Mesodermal cell (in vitro differentiated cells): Measurements from ENCODE around the gene TANC1. TPM values are rescaled to one million over a fixed set of nuclear protein-coding genes. Genes with fewer than 3 reads are reported as not detected.
A peak's percentile ranks its signal among the peaks of the same experiment; 100 is the strongest.

Source experiments
- H3K27ac ChIP-seq: 2 replicates; pipeline ENCODE4 v1.7.0; 2013; ENCODE audit warnings: mild to moderate bottlenecking, low read depth, low read length, moderate library complexity; ENCODE audit not compliant: severe bottlenecking
- H3K36me3 ChIP-seq: 2 replicates; pipeline ENCODE4 v1.7.1; 2013; ENCODE audit warnings: mild to moderate bottlenecking, low read length, moderate library complexity; ENCODE audit not compliant: control insufficient read depth, insufficient read depth
- H3K4me1 ChIP-seq: one replicate; pipeline ENCODE4 v1.7.1; 2013; ENCODE audit warnings: mild to moderate bottlenecking, low read length; ENCODE audit not compliant: insufficient read depth, control insufficient read depth, poor library complexity, severe bottlenecking
- H3K4me3 ChIP-seq: 2 replicates; pipeline ENCODE4 v1.7.0; 2013; ENCODE audit warnings: low read length, control low read depth, mild to moderate bottlenecking; ENCODE audit not compliant: insufficient read depth, poor library complexity, severe bottlenecking; ENCODE audit errors: extremely low read depth
- H3K9me3 ChIP-seq: 2 replicates; pipeline ENCODE4 v1.7.1; 2013; ENCODE audit warnings: mild to moderate bottlenecking, low read length, moderate library complexity; ENCODE audit not compliant: control insufficient read depth
- WGBS, 2 experiments: methylation state at CpG; one replicate each; pipeline ENCODE4 v1.1.5; 2013; ENCODE audit warnings: missing lambda C conversion rate in 2 of 2; ENCODE audit not compliant: insufficient coverage in 2 of 2; 5-methylcytosine and 5-hydroxymethylcytosine counted together
- polyA plus RNA-seq, 2 experiments: library from polyadenylated mRNA; stranded (reverse); fragments of 50-300 nt; gene quantifications; one replicate each; pipeline ENCODE4 v1.2.3, GENCODE V29; 2013

TANC1 gene
- polyA plus RNA-seq (2013, experiment 1 of 2) = 29.1 TPM
- 24.1 TPM for polyA plus RNA-seq (2013, experiment 2 of 2)

DNA sequence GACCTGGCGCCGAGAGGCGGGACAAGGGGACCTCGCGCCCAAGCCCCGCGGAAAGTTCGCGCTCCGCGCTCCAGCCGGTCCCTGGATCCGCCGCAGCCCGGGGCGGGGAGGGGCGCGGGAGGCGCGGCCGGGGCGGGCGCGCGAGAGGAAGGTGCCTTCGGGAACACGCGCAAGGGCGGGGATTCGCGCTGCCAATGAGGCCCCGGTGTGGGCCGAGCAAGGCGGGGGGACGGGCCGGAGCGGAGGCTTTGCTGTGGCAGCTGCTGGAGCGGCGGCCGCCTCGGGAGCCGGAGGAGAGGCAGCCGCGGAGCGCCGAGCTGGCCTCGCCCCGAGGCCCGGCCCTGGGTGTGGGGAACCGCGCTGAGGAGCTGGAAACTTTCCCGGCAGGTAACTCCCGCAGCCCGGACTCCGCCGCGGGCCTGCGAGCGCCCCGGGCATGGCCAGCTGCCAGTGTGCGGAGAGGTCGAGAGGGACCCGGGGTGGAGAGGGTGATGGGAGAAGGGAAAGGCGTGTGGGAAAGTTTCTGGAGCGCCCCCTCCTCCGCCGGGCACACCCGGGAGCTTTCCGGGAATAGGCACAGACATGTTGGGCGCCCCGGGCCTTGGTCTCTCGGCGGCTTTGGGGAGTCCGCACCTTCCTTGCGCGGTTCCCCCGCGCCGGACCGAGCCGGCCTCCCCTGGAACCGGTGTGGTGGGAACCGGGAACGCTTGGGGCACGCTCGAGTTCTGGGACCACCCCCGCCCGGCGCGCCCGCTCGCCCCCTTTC lies at the start of gene TANC1:
Gene TANC1, plus strand, starts transcription at position 245 of the 766 bp plus-strand sequence. CDS start 97,271 bp downstream, outside the sequence.
- peak within 1 kb of the TSS; percentile 99 for H3K4me3 ChIP-seq
- peak within 1 kb of the TSS; percentile 97 for H3K27ac ChIP-seq
- H3K4me1 ChIP-seq = peaks cover 42% of the 10 kb centered on the region
- H3K36me3 ChIP-seq = peaks cover 10% of the 10 kb centered on the region
- no peaks in the 10 kb centered on the region for H3K9me3 ChIP-seq
- WGBS, 2 experiments = 0% methylated on average over 69 to 71 of the region's 92 CpGs

DNA sequence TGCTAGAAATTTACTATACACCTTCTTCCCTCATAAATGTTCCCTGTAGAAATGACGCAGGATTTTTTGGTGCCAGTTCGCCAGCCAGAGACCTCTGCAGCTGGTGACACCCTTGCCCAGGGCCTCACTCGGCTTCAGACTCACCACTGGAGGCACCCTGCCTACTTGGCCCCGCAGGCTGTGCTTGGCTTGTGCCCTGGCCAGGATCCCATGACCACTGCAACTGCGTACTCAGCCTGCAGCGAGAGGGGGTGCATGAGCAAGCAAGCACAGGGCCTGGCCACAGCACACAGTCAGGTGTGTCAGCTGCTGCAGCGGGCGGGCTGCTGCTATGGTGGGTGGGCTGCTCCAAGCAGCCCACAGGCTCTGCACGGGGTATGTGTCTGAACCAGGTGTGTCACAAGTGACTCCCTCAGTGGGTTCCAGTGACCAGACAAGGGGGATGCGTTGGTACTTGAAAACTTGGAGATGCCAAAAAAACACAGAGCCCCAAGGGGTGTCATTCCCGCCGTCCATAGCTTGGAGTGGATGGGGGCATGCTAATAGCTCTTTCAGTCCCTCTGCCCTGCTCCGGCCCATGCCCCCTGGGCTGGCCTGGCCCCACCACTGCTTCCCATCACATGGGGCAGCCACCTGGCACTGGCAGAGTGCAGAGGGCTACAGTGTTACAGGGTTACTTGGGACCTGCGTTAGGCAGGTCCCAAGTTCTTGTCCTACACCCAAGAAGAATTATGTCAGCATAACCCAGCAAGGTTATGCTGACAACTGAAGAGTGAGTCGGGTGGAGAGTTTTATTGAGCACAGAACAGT lies 46.6 kb upstream of the TANC1 start:
- no peak overlapping the region for H3K27ac ChIP-seq
- H3K9me3 ChIP-seq = no peaks in the 10 kb centered on the region
- H3K36me3 ChIP-seq = no peaks in the 10 kb centered on the region
- WGBS, 2 experiments = 87 to 91% methylated on average over 13 to 15 of the region's 15 CpGs
- no peak overlapping the region for H3K4me3 ChIP-seq
- H3K4me1 ChIP-seq = peaks cover 15% of the 10 kb centered on the region

GRCh38 chr2:158922601-158923000 lies 45.8 kb upstream of the TANC1 start:
- Histone ChIP-seq H3K4me3 (no peak overlapping the region), H3K36me3 (no peaks in the 10 kb centered on the region), H3K4me1 (peaks cover 15% of the 10 kb centered on the region), H3K27ac (peak overlapping the region; percentile 36), H3K9me3 (no peaks in the 10 kb centered on the region)
- 57 to 71% methylated on average over 1 of the region's 1 CpG for WGBS, 2 experiments

- peak overlapping the region; percentile 36 for H3K27ac ChIP-seq
- H3K9me3 ChIP-seq = no peaks in the 10 kb centered on the region
- H3K4me3 ChIP-seq = no peak overlapping the region
- peaks cover 15% of the 10 kb centered on the region for H3K4me1 ChIP-seq
- 30 to 57% methylated on average over 1 to 2 of the region's 3 CpGs for WGBS, 2 experiments
- H3K36me3 ChIP-seq = no peaks in the 10 kb centered on the region
These were observed 45.3 kb upstream of the TANC1 start for GRCh38 chr2:158923180-158923594.

- no peak overlapping the region for H3K4me3 ChIP-seq
- peaks cover 15% of the 10 kb centered on the region for H3K4me1 ChIP-seq
- H3K9me3 ChIP-seq = no peaks in the 10 kb centered on the region
- H3K27ac ChIP-seq = no peak overlapping the region
- H3K36me3 ChIP-seq = no peaks in the 10 kb centered on the region
- WGBS, 2 experiments = no CpG with 5 or more reads among the region's 1 CpG
These were observed 44.8 kb upstream of the TANC1 start for GRCh38 chr2:158923641-158924040.

GRCh38 chr2:158926478-158926948 lies 41.9 kb upstream of the TANC1 start:
- WGBS, 2 experiments = 57% methylated on average over 1 of the region's 8 CpGs; no CpG with 5 or more reads in 1 of the 2 experiments
- H3K27ac ChIP-seq = no peak overlapping the region
- no peaks in the 10 kb centered on the region for H3K9me3 ChIP-seq
- no peaks in the 10 kb centered on the region for H3K36me3 ChIP-seq
- H3K4me3 ChIP-seq = no peak overlapping the region
- peaks cover 15% of the 10 kb centered on the region for H3K4me1 ChIP-seq

GRCh38 chr2:158928515-158928914 lies 39.9 kb upstream of the TANC1 start:
- no CpG with 5 or more reads among the region's 2 CpGs for WGBS, 2 experiments
- Histone ChIP-seq H3K9me3 (no peaks in the 10 kb centered on the region), H3K36me3 (no peaks in the 10 kb centered on the region), H3K27ac (no peak overlapping the region), H3K4me3 (no peak overlapping the region), H3K4me1 (peaks cover 12% of the 10 kb centered on the region)

DNA sequence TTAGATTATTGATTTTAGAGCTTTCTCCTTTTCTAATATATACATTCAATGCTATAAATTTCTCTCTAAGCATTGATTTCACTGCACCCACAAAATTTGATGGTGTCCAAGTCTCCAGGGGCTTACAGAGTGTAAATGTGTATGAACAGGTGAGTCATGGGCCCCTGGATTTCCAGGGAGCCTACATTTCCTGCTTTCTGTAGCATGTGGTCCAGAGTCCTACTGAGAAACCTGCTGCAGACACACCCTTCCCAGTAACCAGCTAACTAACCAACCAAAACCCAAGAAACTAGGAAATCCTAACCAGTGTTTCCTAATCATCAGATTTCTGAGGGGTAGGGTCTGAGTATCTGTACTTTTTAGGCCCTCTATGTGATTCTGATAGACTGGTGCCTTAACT lies 39.5 kb upstream of the TANC1 start:
- Histone ChIP-seq H3K4me1 (peaks cover 11% of the 10 kb centered on the region), H3K9me3 (no peaks in the 10 kb centered on the region), H3K36me3 (no peaks in the 10 kb centered on the region), H3K4me3 (no peak overlapping the region), H3K27ac (no peak overlapping the region)

- WGBS, 2 experiments = 0% methylated on average over 1 of the region's 2 CpGs; no CpG with 5 or more reads in 1 of the 2 experiments
These were observed 36.9 kb upstream of the TANC1 start for GRCh38 chr2:158931572-158931971.

GRCh38 chr2:158932131-158932645 lies 36.3 kb upstream of the TANC1 start:
- no peaks in the 10 kb centered on the region for H3K9me3 ChIP-seq
- 94 to 100% methylated on average over 2 to 3 of the region's 4 CpGs for WGBS, 2 experiments
- peaks cover 15% of the 10 kb centered on the region for H3K4me1 ChIP-seq
- no peak overlapping the region for H3K4me3 ChIP-seq
- peak overlapping the region; percentile 11 for H3K27ac ChIP-seq
- H3K36me3 ChIP-seq = no peaks in the 10 kb centered on the region

More at GRCh38 chr2:158931572-158931971, 36.9 kb upstream of the TANC1 start:
- Histone ChIP-seq H3K27ac (peak overlapping the region; percentile 11), H3K9me3 (no peaks in the 10 kb centered on the region), H3K36me3 (no peaks in the 10 kb centered on the region), H3K4me3 (no peak overlapping the region), H3K4me1 (peaks cover 11% of the 10 kb centered on the region)
